Keratinocyte (primary cell): ENCODE measurements around the gene TANGO2. TPM values are rescaled to one million over a fixed set of nuclear protein-coding genes. Genes with fewer than 3 reads are reported as not detected.

Experiments used
- DNase-seq: peaks from one replicate; pipeline ENCODE4 v3.0.0-alpha.2; 2011; ENCODE audit warnings: low read depth, missing footprints, low spot score
- FAIRE-seq: peaks from 2 replicates; lab custom pipeline; 2011; peaks lifted over from hg19 to GRCh38; lab: Jason Lieb, UNC
- H2AFZ ChIP-seq: 2 replicates; pipeline ENCODE4 v1.6.0; 2012; ENCODE audit warnings: low read length, control low read depth, inconsistent platforms; ENCODE audit not compliant: control insufficient read depth
- H3K27ac ChIP-seq: 2 replicates; pipeline ENCODE4 v1.5.1; 2011; ENCODE audit warnings: low read length; ENCODE audit not compliant: control insufficient read depth, insufficient read depth
- H3K27me3 ChIP-seq: 3 replicates; pipeline ENCODE4 v1.6.0; 2011; ENCODE audit warnings: low read length; ENCODE audit not compliant: control insufficient read depth, insufficient read depth; ENCODE audit errors: extremely low read depth
- H3K36me3 ChIP-seq, 2 experiments: 2 replicates in 1 of 2; 3 replicates in 1 of 2; pipeline ENCODE4 v1.5.1; 2011; ENCODE audit warnings: low read length in 2 of 2, mild to moderate bottlenecking in 1 of 2; ENCODE audit not compliant: control insufficient read depth in 2 of 2, insufficient read depth in 2 of 2; ENCODE audit errors: extremely low read depth in 1 of 2
- H3K4me1 ChIP-seq: 3 replicates; pipeline ENCODE4 v1.5.1; 2011; ENCODE audit warnings: low read length; ENCODE audit not compliant: control insufficient read depth, insufficient read depth; ENCODE audit errors: extremely low read depth
- H3K4me2 ChIP-seq: 3 replicates; pipeline ENCODE4 v1.6.0; 2011; ENCODE audit warnings: low read depth, low read length; ENCODE audit not compliant: control insufficient read depth, insufficient read depth; ENCODE audit errors: extremely low read depth
- H3K4me3 ChIP-seq, 3 experiments: fragments of 200-600 bp in 1 of 3; sonication (generic) in 1 of 3; 2 replicates in 2 of 3; 3 replicates in 1 of 3; pipeline ENCODE4 v1.5.1; 2011 to 2016; ENCODE audit warnings: low read length in 3 of 3, mild to moderate bottlenecking in 3 of 3, control low read depth in 2 of 3, inconsistent platforms in 1 of 3, low read depth in 1 of 3, mixed read lengths in 1 of 3, mixed run types in 1 of 3, moderate library complexity in 1 of 3; ENCODE audit not compliant: control insufficient read depth in 2 of 3, insufficient read depth in 2 of 3; ENCODE audit errors: extremely low read depth in 1 of 3
- H3K79me2 ChIP-seq: 2 replicates; pipeline ENCODE4 v1.6.0; 2012; ENCODE audit warnings: low read length; ENCODE audit not compliant: control insufficient read depth, insufficient read depth
- H3K9ac ChIP-seq: 3 replicates; pipeline ENCODE4 v1.6.0; 2011; ENCODE audit warnings: low read length; ENCODE audit not compliant: control insufficient read depth, insufficient read depth; ENCODE audit errors: extremely low read depth
- H3K9me1 ChIP-seq: 3 replicates; pipeline ENCODE4 v1.6.0; 2011; ENCODE audit warnings: low read length; ENCODE audit not compliant: control insufficient read depth, insufficient read depth; ENCODE audit errors: extremely low read depth
- H3K9me3 ChIP-seq: 2 replicates; pipeline ENCODE4 v1.5.1; 2012; ENCODE audit warnings: low read depth, low read length; ENCODE audit not compliant: control insufficient read depth
- H4K20me1 ChIP-seq: 3 replicates; pipeline ENCODE4 v1.6.0; 2011; ENCODE audit warnings: low read length; ENCODE audit not compliant: control insufficient read depth, insufficient read depth; ENCODE audit errors: extremely low read depth
- EZH2 ChIP-seq: IDR thresholded peaks from one replicate; pipeline ENCODE4 v1.6.1; 2012; ENCODE audit warnings: inconsistent platforms, mild to moderate bottlenecking, low read length, moderate library complexity
- dilution Hi-C: fragments of 300-500 bp; cut with MboI; formaldehyde crosslinking; loops from one replicate; pipeline ENCODE4 v1.7.0; 2020; ENCODE audit warnings: low sequenced_read_pairs; ENCODE audit not compliant: extremely low pct_ligation_motif_present
- polyA plus RNA-seq, 5 experiments: library from polyadenylated mRNA; depleted of rRNA in 3 of 5; stranded (reverse) in 3 of 5; stranded (forward) in 1 of 5; unstranded in 1 of 5; fragments of >200 nt; gene quantifications; 1 replicate in 1 of 5; 2 replicates in 3 of 5; 3 replicates in 1 of 5; pipeline versions ENCODE4 v1.2.1 to v1.2.3, GENCODE V29; 2011 to 2012; ENCODE audit warnings: missing spikeins in 2 of 5, low read depth in 1 of 5, low replicate concordance in 1 of 5
- TF ChIP-seq, protein P1 (sequence below), 3 experiments: IDR thresholded peaks in 1 of 3; conservative IDR thresholded peaks in 1 of 3; optimal IDR thresholded peaks in 1 of 3; 2 replicates in 2 of 3; 3 replicates in 1 of 3; pipeline versions ENCODE3 to v1.5.1; 2011; ENCODE audit warnings: low read length in 3 of 3, mild to moderate bottlenecking in 3 of 3, moderate library complexity in 2 of 3, control low read depth in 1 of 3, inconsistent platforms in 1 of 3; ENCODE audit not compliant: insufficient read depth in 2 of 3; ENCODE audit errors: extremely low read depth in 1 of 3

TANGO2 gene
- polyA plus RNA-seq, 1 donor (not counting 4 experiments of a cell fraction or from before 2014, with no cell fraction given): 20.1 TPM

- H4K20me1 ChIP-seq: peaks cover 10% of the 10 kb centered on the region
- peak overlapping the region; percentile 6 for H3K4me2 ChIP-seq
Measured at GRCh38 chr22:20083157-20083890, 62.4 kb downstream of the TANGO2 start.

DNA sequence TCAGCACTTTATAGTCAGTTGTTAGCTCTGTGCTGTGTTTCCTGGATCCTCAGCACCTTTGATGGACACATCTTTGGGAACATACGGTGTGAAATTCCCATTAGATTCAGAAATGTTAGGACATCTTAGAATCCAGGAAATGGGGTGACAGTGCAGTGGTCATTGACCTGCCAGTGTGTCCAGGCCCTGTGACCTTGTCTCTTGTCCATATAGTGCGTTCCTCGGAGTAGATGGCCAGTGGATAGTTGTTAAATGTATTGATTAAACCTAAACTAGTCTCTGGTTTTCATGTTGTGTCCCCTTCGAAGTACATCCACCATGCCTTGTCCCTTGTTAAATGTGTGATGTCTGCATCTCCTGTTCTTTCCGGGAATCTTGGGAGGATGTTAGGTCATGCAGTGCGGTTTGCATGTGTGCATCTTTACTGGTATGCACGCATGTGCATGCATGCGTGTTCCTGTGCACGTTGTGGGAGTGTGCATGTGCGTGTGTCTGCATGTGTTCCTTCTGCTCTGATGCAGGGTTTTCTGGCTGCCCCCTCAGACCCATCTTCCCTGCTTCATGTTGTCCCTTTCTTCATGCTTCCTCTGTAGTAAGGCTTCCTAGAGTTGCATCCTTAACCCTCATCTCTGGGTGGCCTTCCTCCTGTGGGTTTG, 63.1 kb downstream of the TANGO2 start:
- Histone ChIP-seq H3K79me2 (peaks cover 69% of the 10 kb centered on the region), H3K9ac (no peak overlapping the region), H3K4me2 (no peak overlapping the region), H3K4me1 (peaks cover 16% of the 10 kb centered on the region), H3K4me3 (no peak overlapping the region), H3K9me1 (peaks cover 5% of the 10 kb centered on the region), H3K27me3 (no peaks in the 10 kb centered on the region), H4K20me1 (peaks cover 12% of the 10 kb centered on the region), H3K27ac (no peak overlapping the region), H3K36me3 (peaks cover 29 to 39% of the 10 kb centered on the region in 2 experiments), H2AFZ (no peak overlapping the region), H3K9me3 (no peaks in the 10 kb centered on the region)
- no peak for FAIRE-seq
- dilution Hi-C loops: no loop called here
- TF ChIP-seq, protein P1, sequence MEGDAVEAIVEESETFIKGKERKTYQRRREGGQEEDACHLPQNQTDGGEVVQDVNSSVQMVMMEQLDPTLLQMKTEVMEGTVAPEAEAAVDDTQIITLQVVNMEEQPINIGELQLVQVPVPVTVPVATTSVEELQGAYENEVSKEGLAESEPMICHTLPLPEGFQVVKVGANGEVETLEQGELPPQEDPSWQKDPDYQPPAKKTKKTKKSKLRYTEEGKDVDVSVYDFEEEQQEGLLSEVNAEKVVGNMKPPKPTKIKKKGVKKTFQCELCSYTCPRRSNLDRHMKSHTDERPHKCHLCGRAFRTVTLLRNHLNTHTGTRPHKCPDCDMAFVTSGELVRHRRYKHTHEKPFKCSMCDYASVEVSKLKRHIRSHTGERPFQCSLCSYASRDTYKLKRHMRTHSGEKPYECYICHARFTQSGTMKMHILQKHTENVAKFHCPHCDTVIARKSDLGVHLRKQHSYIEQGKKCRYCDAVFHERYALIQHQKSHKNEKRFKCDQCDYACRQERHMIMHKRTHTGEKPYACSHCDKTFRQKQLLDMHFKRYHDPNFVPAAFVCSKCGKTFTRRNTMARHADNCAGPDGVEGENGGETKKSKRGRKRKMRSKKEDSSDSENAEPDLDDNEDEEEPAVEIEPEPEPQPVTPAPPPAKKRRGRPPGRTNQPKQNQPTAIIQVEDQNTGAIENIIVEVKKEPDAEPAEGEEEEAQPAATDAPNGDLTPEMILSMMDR (optimal IDR thresholded peaks at IDR 0.05 in 1 of 3, IDR thresholded peaks at IDR 0.05 in 1 of 3, conservative IDR thresholded peaks at IDR 0.05 in 1 of 3; ENCODE audit: extremely low read depth in 1 of 3, insufficient read depth in 2 of 3, low read length in 3 of 3): no peak
- TF ChIP-seq EZH2: no peak
- no peak for DNase-seq

More at GRCh38 chr22:20083157-20083890, 62.4 kb downstream of the TANGO2 start:
- Histone ChIP-seq H3K27ac (no peak overlapping the region), H3K79me2 (peaks cover 69% of the 10 kb centered on the region), H3K4me1 (peaks cover 16% of the 10 kb centered on the region), H2AFZ (no peak overlapping the region), H3K4me3 (no peak overlapping the region), H3K27me3 (no peaks in the 10 kb centered on the region), H3K9ac (no peak overlapping the region), H3K9me1 (peaks cover 5% of the 10 kb centered on the region), H3K9me3 (no peaks in the 10 kb centered on the region), H3K36me3 (peaks cover 26 to 33% of the 10 kb centered on the region in 2 experiments)
- no peak for TF ChIP-seq EZH2
- TF ChIP-seq, protein P1 (optimal IDR thresholded peaks at IDR 0.05 in 1 of 3, IDR thresholded peaks at IDR 0.05 in 1 of 3, conservative IDR thresholded peaks at IDR 0.05 in 1 of 3; ENCODE audit: extremely low read depth in 1 of 3, insufficient read depth in 2 of 3, low read length in 3 of 3): no peak
- dilution Hi-C loops: no loop called here
- DNase-seq (no peak), FAIRE-seq (no peak)
